ENCODE results near the gene TMEM95.

The TMEM95 gene

GRCh38 chr17:7355053-7355452 is at the start of gene TMEM95:
Gene TMEM95 (plus strand): TSS chr17:7355156. CDS start chr17:7355205, 49 bp downstream.
- no peak for DNase-seq

GRCh38 chr17:7306911-7307685 is 47.9 kb upstream of the TMEM95 start, which contains the start of gene EIF5A:
Gene EIF5A (plus strand): TSS chr17:7307628. CDS start chr17:7309636, 2,008 bp downstream.
- DNase-seq: peak; percentile 99

GRCh38 chr17:7307686-7308624 is 47.0 kb upstream of the TMEM95 start:
- DNase-seq: no peak

GRCh38 chr17:7308625-7309433 is 46.1 kb upstream of the TMEM95 start:
- DNase-seq: peak; percentile 64

- no peak for DNase-seq
These were observed 45.3 kb upstream of the TMEM95 start for GRCh38 chr17:7309628-7310027.

GRCh38 chr17:7311110-7311705 is 43.7 kb upstream of the TMEM95 start:
- DNase-seq: no peak

- DNase-seq: no peak
These were observed 42.4 kb upstream of the TMEM95 start for GRCh38 chr17:7312432-7313087.

GRCh38 chr17:7313088-7313889 is 41.7 kb upstream of the TMEM95 start:
- DNase-seq: no peak

- DNase-seq: no peak
These were observed 40.9 kb upstream of the TMEM95 start for GRCh38 chr17:7313890-7314718.

GRCh38 chr17:7314719-7315569 is 40.0 kb upstream of the TMEM95 start, which contains the start of gene GPS2:
Gene GPS2 (minus strand): TSS chr17:7315360. CDS start chr17:7315052, 308 bp downstream.
- peak; percentile 87 for DNase-seq

GRCh38 chr17:7315570-7316235 is 39.3 kb upstream of the TMEM95 start:
- no peak for DNase-seq

GRCh38 chr17:7317161-7317803 is 37.7 kb upstream of the TMEM95 start:
- DNase-seq: no peak

- no peak for DNase-seq
These were observed 36.7 kb upstream of the TMEM95 start for GRCh38 chr17:7318121-7318860.

- DNase-seq: no peak
These were observed 33.5 kb upstream of the TMEM95 start for GRCh38 chr17:7321466-7321865.

GRCh38 chr17:7322520-7323194 is 32.3 kb upstream of the TMEM95 start:
- DNase-seq: no peak

- no peak for DNase-seq
These were observed 31.1 kb upstream of the TMEM95 start for GRCh38 chr17:7323731-7324437.

All from NCI-H510A (cell line).